SH-SY5Y (cell line): ENCODE data around the gene HCN4.

Experiments used
- GATA2 ChIP-seq: IDR thresholded peaks from 2 replicates; pipeline ENCODE4 v1.6.1; 2011; ENCODE audit warnings: mild to moderate bottlenecking, low read depth, low read length
- GATA3 ChIP-seq: IDR thresholded peaks from 2 replicates; pipeline ENCODE4 v1.6.1; 2011; ENCODE audit warnings: low read depth, mild to moderate bottlenecking, low read length, moderate library complexity

DNA sequence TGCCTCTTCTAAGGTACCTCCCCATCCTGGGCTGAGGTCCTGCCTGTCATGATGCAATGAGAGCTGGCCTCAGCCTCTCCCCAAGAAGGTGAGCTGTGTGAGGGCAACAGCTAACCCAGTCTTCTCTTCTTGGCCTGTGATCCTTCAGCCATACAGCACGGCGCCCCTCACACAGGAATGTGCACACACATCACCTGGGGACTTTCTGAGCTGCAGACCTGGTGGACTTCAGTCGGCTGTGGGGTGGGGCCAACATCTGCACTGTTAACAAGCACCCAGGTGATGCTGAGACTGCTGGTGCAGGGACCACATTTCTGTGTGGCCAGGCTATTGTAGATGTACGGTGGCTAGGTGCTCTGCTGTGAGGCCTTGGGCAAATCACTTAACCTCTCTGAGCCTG is 14.5 kb downstream of the HCN4 start:
- TF ChIP-seq GATA2 (no peak), GATA3 (no peak)
